Common myeloid progenitor, CD34-positive (primary cell): ENCODE measurements around the gene PTMS.

ENCODE experiments used
- CTCF ChIA-PET: fragments of 350-600 bp; sonication (Branson Sonifier 250); formaldehyde crosslinking; loops from one replicate; lab custom pipeline; 2021; ENCODE audit warnings: antibody characterized with exemption; lab: Charles Lee
- POLR2A ChIA-PET: fragments of 350-600 bp; sonication (Branson Sonifier 250); formaldehyde crosslinking; loops from one replicate; lab custom pipeline; 2021; ENCODE audit warnings: antibody characterized with exemption; lab: Charles Lee
- DNase-seq, 3 donors: peaks; one replicate each; pipeline versions ENCODE4 v3.0.0 to v3.0.0-alpha.2; 2013
- H3K27ac ChIP-seq, 2 experiments: 1 replicate in 1 of 2; 2 replicates in 1 of 2; pipeline ENCODE4 v1.7.0; 2013; ENCODE audit warnings: inconsistent platforms in 2 of 2, low read length in 2 of 2, mild to moderate bottlenecking in 2 of 2, low read depth in 1 of 2, moderate library complexity in 1 of 2; ENCODE audit not compliant: severe bottlenecking in 2 of 2, insufficient read depth in 1 of 2, poor library complexity in 1 of 2
- H3K27me3 ChIP-seq, 5 experiments: replicated peaks in 2 of 5; 1 replicate in 3 of 5; 2 replicates in 2 of 5; pipeline versions ENCODE4 v1.6.1 to v1.7.0; 2013; ENCODE audit warnings: low read length in 4 of 5, mild to moderate bottlenecking in 2 of 5, moderate library complexity in 2 of 5, inconsistent platforms in 1 of 5; ENCODE audit not compliant: insufficient read depth in 5 of 5, control insufficient read depth in 4 of 5
- H3K36me3 ChIP-seq, 4 experiments: 1 replicate in 2 of 4; 2 replicates in 2 of 4; pipeline versions ENCODE4 v1.6.1 to v1.7.0; 2013; ENCODE audit warnings: low read length in 3 of 4, control low read depth in 1 of 4, mild to moderate bottlenecking in 1 of 4; ENCODE audit not compliant: control insufficient read depth in 4 of 4, insufficient read depth in 4 of 4
- H3K4me1 ChIP-seq, 4 experiments: 1 replicate in 3 of 4; 2 replicates in 1 of 4; pipeline versions ENCODE4 v1.6.1 to v1.7.1; 2013; ENCODE audit warnings: low read length in 3 of 4, mild to moderate bottlenecking in 3 of 4, control low read depth in 1 of 4, inconsistent platforms in 1 of 4, moderate library complexity in 1 of 4; ENCODE audit not compliant: control insufficient read depth in 4 of 4, insufficient read depth in 4 of 4; ENCODE audit errors: control extremely low read depth in 1 of 4
- H3K4me3 ChIP-seq, 7 experiments: 1 replicate in 4 of 7; 2 replicates in 3 of 7; pipeline versions ENCODE4 v1.5.1 to v1.7.0; 2013; ENCODE audit warnings: mild to moderate bottlenecking in 7 of 7, low read length in 6 of 7, moderate library complexity in 6 of 7, inconsistent platforms in 2 of 7, low read depth in 2 of 7, control low read depth in 1 of 7; ENCODE audit not compliant: insufficient read depth in 4 of 7, control insufficient read depth in 1 of 7; ENCODE audit errors: extremely low read depth in 1 of 7
- H3K9me3 ChIP-seq, 5 experiments: 1 replicate in 4 of 5; 2 replicates in 1 of 5; pipeline versions ENCODE4 v1.6.1 to v1.7.1; 2013; ENCODE audit warnings: low read length in 4 of 5, mild to moderate bottlenecking in 2 of 5, inconsistent platforms in 1 of 5, low read depth in 1 of 5, moderate library complexity in 1 of 5; ENCODE audit not compliant: control insufficient read depth in 4 of 5, insufficient read depth in 2 of 5; ENCODE audit errors: control extremely low read depth in 1 of 5
- WGBS: methylation state at CpG from one replicate; pipeline ENCODE4 v1.1.5; 2013; ENCODE audit not compliant: insufficient coverage; 5-methylcytosine and 5-hydroxymethylcytosine counted together

The PTMS gene

DNA sequence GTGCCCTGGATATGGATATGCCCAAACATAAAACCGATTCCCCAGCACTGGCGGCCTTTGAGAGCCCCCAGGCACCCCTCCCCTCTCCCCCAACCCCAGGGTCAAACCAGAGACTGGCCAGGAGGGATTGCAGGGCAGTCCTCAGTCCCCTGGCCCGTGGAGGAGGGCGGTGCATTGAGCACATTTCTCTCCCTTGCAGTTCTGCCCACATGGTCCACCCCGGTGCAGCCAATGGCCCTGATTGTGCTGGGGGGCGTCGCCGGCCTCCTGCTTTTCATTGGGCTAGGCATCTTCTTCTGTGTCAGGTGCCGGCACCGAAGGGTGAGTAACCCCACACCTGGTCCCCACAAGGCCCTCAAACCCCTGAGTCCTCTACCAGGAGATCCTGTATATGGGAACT is 52.1 kb downstream of the PTMS start:
- POLR2A ChIA-PET: interaction anchor here (1.0 kb wide), 1 partner anchor 16 kb away, joined by 3 read pairs; no protein-coding TSS in a partner anchor
- Histone ChIP-seq H3K36me3 (no peaks in the 10 kb centered on the region), H3K4me1 (peaks cover 0 to 25% (median 19%) of the 10 kb centered on the region in 4 experiments), H3K27ac (no peak overlapping the region), H3K4me3 (no peak overlapping the region), H3K27me3 (no peaks in the 10 kb centered on the region), H3K9me3 (no peaks in the 10 kb centered on the region)
- WGBS: 90% methylated on average over 10 of the region's 10 CpGs
- DNase-seq: no peak
- CTCF ChIA-PET: no interaction called here

DNA sequence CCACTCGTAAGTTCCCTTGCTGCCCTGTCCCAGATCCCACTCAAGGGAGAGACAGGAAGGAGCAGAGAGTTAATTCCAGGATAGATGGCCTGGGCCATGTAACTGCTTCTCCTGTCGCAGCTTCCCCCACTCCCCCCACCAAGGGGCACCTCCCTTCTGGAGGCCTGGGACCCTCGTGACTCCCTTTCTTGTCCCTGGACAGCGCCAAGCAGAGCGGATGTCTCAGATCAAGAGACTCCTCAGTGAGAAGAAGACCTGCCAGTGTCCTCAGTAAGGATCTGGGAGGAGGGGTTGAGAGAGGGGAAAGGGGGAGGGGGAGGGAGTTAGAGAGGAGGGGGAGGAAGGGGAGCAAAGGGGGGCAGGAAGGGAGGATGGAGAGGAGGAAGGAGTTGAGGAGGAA is 52.5 kb downstream of the PTMS start:
- Histone ChIP-seq H3K27me3 (no peaks in the 10 kb centered on the region), H3K27ac (no peak overlapping the region), H3K36me3 (no peaks in the 10 kb centered on the region), H3K4me3 (no peak overlapping the region), H3K9me3 (no peaks in the 10 kb centered on the region), H3K4me1 (peaks cover 0 to 25% (median 19%) of the 10 kb centered on the region in 4 experiments)
- 100% methylated on average over 1 of the region's 5 CpGs for WGBS
- POLR2A ChIA-PET: interaction anchor here (1.0 kb wide), 1 partner anchor 16 kb away, joined by 3 read pairs; no protein-coding TSS in a partner anchor
- no peak for DNase-seq
- CTCF ChIA-PET: no interaction called here

DNA sequence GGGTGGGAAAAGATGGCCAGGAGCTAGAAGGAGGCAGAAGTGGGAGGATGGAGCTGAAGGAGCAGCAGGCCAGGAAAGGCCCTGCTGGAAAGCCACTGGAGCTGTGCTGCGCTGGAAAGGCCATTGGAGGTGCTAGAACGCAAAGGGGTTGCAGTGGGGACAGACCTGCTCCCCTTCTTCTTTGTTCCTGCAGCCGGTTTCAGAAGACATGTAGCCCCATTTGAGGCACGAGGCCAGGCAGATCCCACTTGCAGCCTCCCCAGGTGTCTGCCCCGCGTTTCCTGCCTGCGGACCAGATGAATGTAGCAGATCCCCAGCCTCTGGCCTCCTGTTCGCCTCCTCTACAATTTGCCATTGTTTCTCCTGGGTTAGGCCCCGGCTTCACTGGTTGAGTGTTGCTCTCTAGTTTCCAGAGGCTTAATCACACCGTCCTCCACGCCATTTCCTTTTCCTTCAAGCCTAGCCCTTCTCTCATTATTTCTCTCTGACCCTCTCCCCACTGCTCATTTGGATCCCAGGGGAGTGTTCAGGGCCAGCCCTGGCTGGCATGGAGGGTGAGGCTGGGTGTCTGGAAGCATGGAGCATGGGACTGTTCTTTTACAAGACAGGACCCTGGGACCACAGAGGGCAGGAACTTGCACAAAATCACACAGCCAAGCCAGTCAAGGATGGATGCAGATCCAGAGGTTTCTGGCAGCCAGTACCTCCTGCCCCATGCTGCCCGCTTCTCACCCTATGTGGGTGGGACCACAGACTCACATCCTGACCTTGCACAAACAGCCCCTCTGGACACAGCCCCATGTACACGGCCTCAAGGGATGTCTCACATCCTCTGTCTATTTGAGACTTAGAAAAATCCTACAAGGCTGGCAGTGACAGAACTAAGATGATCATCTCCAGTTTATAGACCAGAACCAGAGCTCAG is 53.2 kb downstream of the PTMS start:
- no peak overlapping the region for H3K27ac ChIP-seq
- H3K4me1 ChIP-seq: peaks cover 0 to 25% (median 19%) of the 10 kb centered on the region in 4 experiments
- no peaks in the 10 kb centered on the region for H3K9me3 ChIP-seq
- no peak for DNase-seq
- POLR2A ChIA-PET: no interaction called here
- no peaks in the 10 kb centered on the region for H3K36me3 ChIP-seq
- WGBS: over 99% methylated on average over 11 of the region's 13 CpGs
- H3K4me3 ChIP-seq: no peak overlapping the region
- CTCF ChIA-PET: interaction anchor here (1.5 to 13.0 kb wide), 3 partner anchors 8 to 66 kb away, joined by 3 to 97 read pairs (median 35); partner anchors contain the start of gene MLF2
- no peaks in the 10 kb centered on the region for H3K27me3 ChIP-seq

DNA sequence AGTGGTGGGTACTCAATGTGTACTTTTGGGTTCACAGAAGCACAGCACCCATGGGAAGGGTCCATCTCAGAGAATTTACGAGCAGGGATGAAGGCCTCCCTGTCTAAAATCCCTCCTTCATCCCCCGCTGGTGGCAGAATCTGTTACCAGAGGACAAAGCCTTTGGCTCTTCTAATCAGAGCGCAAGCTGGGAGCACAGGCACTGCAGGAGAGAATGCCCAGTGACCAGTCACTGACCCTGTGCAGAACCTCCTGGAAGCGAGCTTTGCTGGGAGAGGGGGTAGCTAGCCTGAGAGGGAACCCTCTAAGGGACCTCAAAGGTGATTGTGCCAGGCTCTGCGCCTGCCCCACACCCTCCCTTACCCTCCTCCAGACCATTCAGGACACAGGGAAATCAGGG is 54.0 kb downstream of the PTMS start:
- no peaks in the 10 kb centered on the region for H3K9me3 ChIP-seq
- H3K36me3 ChIP-seq: no peaks in the 10 kb centered on the region
- no peak for DNase-seq
- POLR2A ChIA-PET: no interaction called here
- H3K27me3 ChIP-seq: no peaks in the 10 kb centered on the region
- CTCF ChIA-PET: interaction anchor here (1.5 to 13.0 kb wide), 5 partner anchors 8 to 67 kb away, joined by 3 to 97 read pairs (median 25); partner anchors contain the start of genes MLF2 and PTMS
- 100% methylated on average over 5 of the region's 5 CpGs for WGBS
- H3K4me1 ChIP-seq: peaks cover 0 to 25% (median 19%) of the 10 kb centered on the region in 4 experiments
- H3K4me3 ChIP-seq: no peak overlapping the region
- no peak overlapping the region for H3K27ac ChIP-seq
